WERI-Rb-1 (cell line): ENCODE results near the gene RFFL.

Experiments
- DNase-seq: peaks from one replicate; pipeline ENCODE4 v3.0.0-alpha.2; 2020
- H3K27ac ChIP-seq: fragments of 250-450 bp; sonication (Bioruptor Pico); 2 replicates; pipeline ENCODE4 v1.5.1; 2020; ENCODE audit warnings: mild to moderate bottlenecking, moderate library complexity
- H3K27me3 ChIP-seq: fragments of 250-450 bp; sonication (Bioruptor Pico); 2 replicates; pipeline ENCODE4 v1.5.1; 2021; ENCODE audit warnings: mild to moderate bottlenecking, low read depth, moderate library complexity; ENCODE audit not compliant: insufficient read depth, severe bottlenecking
- H3K36me3 ChIP-seq: fragments of 250-450 bp; sonication (Bioruptor Pico); 2 replicates; pipeline ENCODE4 v1.5.1; 2020; ENCODE audit warnings: mild to moderate bottlenecking, moderate library complexity
- H3K4me3 ChIP-seq: 2 replicates; pipeline ENCODE4 v1.5.1; 2011; ENCODE audit warnings: low read depth, mild to moderate bottlenecking, control low read depth, low read length
- H3K9me3 ChIP-seq: fragments of 250-450 bp; sonication (Bioruptor Pico); 2 replicates; pipeline ENCODE4 v1.5.1; 2021; ENCODE audit warnings: mild to moderate bottlenecking, moderate library complexity; ENCODE audit not compliant: severe bottlenecking
- TF ChIP-seq, protein P1 (sequence below): IDR thresholded peaks from 2 replicates; pipeline ENCODE4 v1.5.1; 2011; ENCODE audit warnings: low read depth, mild to moderate bottlenecking, control low read depth, inconsistent platforms, low read length

RFFL gene

DNA sequence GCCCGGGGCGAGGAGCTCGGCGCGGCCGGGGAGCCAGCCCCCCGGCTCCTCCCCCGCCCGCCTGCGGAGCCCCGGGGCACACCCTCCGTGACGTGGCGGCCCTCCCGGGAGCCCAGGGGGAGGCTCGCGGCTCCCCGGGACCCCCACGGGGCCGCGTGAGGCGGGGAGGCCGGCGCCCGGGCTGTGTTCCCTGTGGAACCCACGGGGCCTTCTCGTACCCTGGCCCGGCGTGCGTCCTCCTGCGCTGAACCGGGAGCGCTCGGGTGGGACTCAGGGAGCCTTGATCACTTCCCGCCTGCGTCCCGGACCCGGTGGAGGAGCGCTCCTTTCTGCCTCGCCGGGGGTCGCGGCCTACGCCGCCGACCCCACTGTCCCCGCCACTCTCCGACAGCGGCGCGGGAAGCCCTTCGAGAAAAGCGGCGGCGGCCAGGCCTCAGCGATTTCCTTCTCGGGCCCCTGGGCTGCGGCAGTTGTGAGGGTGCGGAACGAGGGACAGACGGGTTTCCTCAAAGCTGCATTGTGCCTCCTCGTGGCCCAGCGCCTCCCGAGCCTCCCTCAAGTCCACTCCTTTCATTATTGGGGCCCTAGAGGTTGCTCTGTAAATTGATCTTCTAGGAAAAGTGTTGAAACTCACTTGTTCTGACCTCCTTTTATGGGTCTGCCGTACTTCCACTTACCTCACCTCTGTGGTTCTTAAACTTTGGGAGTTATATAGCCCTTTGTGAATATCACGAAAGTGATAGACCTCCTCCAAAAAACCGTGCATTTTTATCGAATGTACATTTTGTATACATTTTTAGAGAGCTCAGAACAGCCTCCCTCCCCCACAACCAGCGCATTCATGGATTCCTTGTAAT, 82.6 kb downstream of the RFFL start:
- H3K9me3 ChIP-seq = no peaks in the 10 kb centered on the region
- peak; percentile 75 for DNase-seq
- H3K27ac ChIP-seq = peak overlapping the region; percentile 99
- peak overlapping the region; percentile 96 for H3K4me3 ChIP-seq
- H3K27me3 ChIP-seq = no peaks in the 10 kb centered on the region
- H3K36me3 ChIP-seq = peaks cover 28% of the 10 kb centered on the region
- TF ChIP-seq, protein P1, sequence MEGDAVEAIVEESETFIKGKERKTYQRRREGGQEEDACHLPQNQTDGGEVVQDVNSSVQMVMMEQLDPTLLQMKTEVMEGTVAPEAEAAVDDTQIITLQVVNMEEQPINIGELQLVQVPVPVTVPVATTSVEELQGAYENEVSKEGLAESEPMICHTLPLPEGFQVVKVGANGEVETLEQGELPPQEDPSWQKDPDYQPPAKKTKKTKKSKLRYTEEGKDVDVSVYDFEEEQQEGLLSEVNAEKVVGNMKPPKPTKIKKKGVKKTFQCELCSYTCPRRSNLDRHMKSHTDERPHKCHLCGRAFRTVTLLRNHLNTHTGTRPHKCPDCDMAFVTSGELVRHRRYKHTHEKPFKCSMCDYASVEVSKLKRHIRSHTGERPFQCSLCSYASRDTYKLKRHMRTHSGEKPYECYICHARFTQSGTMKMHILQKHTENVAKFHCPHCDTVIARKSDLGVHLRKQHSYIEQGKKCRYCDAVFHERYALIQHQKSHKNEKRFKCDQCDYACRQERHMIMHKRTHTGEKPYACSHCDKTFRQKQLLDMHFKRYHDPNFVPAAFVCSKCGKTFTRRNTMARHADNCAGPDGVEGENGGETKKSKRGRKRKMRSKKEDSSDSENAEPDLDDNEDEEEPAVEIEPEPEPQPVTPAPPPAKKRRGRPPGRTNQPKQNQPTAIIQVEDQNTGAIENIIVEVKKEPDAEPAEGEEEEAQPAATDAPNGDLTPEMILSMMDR = peak; percentile 63

DNA sequence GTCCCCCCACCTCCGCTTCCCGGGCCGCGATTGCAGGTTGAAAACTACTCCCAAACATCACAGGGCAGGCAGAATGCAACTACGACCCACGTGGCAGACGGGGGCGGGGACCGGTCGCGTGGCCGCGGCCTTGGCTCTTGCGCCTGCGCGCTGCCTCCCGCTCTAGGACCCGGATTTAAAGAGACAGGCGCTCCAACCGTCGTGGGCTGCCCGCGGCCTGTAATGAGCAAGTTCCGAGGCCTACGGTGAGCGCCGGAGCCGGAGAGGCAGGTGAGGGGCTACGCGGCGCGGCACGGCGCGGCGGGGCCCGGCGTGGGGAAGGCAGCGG, 83.2 kb downstream of the RFFL start, which contains the start of gene LIG3:
Gene LIG3, plus strand, starts transcription at position 160 of the 328 bp plus-strand sequence. CDS start 2,494 bp downstream, outside the sequence.
- H3K36me3 ChIP-seq = peaks cover 24% of the 10 kb centered on the region
- peak within 1 kb of the TSS; percentile 96 for H3K4me3 ChIP-seq
- peak within 1 kb of the TSS; percentile 99 for H3K27ac ChIP-seq
- H3K9me3 ChIP-seq = no peaks in the 10 kb centered on the region
- TF ChIP-seq, protein P1 = no peak
- DNase-seq = peak; percentile 96
- no peaks in the 10 kb centered on the region for H3K27me3 ChIP-seq

DNA sequence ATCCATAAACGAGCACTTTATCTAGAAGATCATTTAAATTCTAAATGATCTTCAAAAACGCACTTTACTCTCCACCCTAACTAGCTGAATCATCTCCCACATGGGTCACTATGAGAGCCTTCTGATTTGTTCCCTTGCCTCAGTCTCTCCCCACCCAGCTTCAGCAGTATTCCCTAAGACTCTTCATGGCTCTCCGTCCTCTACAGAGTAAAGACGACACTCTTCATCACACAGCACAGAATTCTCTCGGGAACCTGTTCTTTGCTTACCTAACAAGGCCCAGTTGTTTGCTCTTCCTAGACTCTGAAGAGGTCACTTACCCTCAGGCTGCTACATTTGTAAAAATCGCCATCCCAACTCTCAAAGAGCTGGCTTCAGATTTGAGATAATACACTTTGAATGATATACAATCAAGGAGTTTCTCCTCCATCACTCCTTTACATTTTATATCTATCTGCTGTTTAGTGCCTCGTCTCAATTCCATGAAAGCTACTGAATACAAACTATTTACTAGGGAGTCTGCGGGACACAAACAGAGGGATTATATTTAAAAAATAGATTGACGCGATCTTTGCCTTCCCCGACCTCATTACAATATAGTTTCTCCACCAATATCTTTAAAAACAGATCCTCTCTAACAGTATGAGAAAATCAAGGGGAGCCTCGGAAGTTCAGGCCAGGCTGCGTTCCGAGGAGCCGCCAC, 83.7 kb downstream of the RFFL start:
- H3K4me3 ChIP-seq = peak overlapping the region; percentile 96
- TF ChIP-seq, protein P1 = no peak
- H3K27me3 ChIP-seq = no peaks in the 10 kb centered on the region
- DNase-seq = no peak
- H3K9me3 ChIP-seq = no peaks in the 10 kb centered on the region
- peaks cover 19% of the 10 kb centered on the region for H3K36me3 ChIP-seq
- peak overlapping the region; percentile 99 for H3K27ac ChIP-seq

DNA sequence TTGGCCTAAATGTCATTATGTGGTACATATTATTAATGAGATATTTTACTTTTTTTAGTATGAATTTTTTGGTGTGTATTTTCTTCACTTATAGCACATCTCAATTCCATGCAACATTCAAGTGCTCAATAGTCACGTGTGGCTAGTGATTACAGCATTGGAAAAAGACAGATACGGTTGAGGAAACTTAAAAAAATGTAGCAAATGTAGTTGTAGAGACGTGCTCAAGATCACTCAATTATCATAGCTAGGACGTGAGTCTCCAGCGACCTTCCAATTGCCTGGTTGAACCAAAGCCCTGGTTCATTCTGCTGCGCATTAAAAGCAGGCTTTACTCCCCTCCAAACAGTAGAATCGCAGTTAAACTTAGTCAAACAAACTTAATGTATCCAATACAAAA, 84.4 kb downstream of the RFFL start:
- Histone ChIP-seq H3K27me3 (no peaks in the 10 kb centered on the region), H3K27ac (no peak overlapping the region), H3K9me3 (no peaks in the 10 kb centered on the region), H3K4me3 (no peak overlapping the region), H3K36me3 (peaks cover 16% of the 10 kb centered on the region)
- TF ChIP-seq, protein P1 = no peak
- no peak for DNase-seq

DNA sequence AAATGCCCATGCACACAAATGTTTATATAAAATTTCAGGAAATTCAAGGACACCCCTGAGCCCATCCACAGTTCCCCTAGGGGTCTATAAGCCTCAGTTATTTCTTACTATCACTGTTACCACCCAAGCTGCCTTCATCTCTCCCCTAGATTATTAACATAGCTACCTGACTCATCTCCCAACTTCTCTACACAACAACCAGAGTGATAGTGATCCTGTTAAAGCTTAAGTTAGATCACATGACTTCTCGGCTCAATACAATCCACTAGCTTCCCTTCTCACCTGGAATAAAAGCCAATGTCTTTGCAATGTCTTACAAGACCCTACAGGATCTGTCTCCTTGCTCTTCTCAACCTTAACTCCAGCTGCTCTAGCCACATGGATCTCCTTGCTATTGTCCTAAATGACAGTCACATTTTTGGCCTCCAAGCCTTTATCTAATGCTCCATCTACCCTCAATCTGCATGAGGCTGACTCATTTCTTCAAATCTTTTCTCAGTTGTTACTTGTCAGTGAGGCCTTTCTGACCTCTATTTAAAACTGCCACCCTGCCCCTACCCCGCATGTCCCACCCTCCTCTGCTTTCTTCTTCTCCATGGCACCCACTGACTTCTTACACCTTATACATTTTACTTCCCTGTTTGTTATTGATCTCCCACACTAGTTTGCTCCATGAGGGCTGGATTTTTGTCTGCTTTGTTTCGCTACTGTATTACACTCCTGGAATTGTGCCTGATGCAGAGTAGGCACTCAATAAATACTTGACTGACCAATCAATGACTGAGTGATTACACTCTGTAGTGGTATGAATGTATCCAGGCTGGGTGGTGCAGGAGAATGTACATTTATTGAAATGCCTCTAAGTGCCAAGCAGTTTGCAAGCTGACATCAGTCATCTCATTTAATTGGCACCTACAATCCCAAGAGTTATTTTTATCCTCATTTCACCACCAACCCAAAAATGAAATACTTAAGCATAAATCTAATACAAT, 88.4 kb downstream of the RFFL start:
- H3K36me3 ChIP-seq = no peaks in the 10 kb centered on the region
- no peaks in the 10 kb centered on the region for H3K9me3 ChIP-seq
- no peak overlapping the region for H3K27ac ChIP-seq
- no peak overlapping the region for H3K4me3 ChIP-seq
- DNase-seq = no peak
- no peaks in the 10 kb centered on the region for H3K27me3 ChIP-seq
- TF ChIP-seq, protein P1 = no peak
